HepG2 (cell line): Measurements from ENCODE around the gene RPE65. TPM values are rescaled to one million over a fixed set of nuclear protein-coding genes. Genes with fewer than 3 reads are reported as not detected.

Experiments used
- ATF7 ChIP-seq, 2 experiments: fragments of 450-650 bp in 1 of 2; sonication (generic) in 1 of 2; formaldehyde crosslinking in 1 of 2; IDR thresholded peaks; 2 replicates each; pipeline versions ENCODE4 v1.4.0 to v1.6.1; 2016 to 2020; ENCODE audit warnings: antibody characterized with exemption in 1 of 2, mild to moderate bottlenecking in 1 of 2, missing genetic modification reagents in 1 of 2
- DPF2 ChIP-seq: sonication (generic); formaldehyde crosslinking; IDR thresholded peaks from 2 replicates; pipeline ENCODE4 v1.4.0; 2020; ENCODE audit warnings: mild to moderate bottlenecking, low read depth, missing genetic modification reagents, borderline replicate concordance
- EZH2 ChIP-seq: conservative IDR thresholded peaks from 2 replicates; pipeline ENCODE4 v1.6.1; 2012; ENCODE audit warnings: mild to moderate bottlenecking, low read depth, low read length, moderate library complexity
- GABPA ChIP-seq, 2 experiments: IDR thresholded peaks; 2 replicates each; pipeline ENCODE4 v1.6.1; 2011 to 2016; ENCODE audit warnings: low read depth in 2 of 2, low read length in 1 of 2, missing biosample characterization in 1 of 2, missing genetic modification characterization in 1 of 2
- HOXA5 ChIP-seq: sonication (generic); formaldehyde crosslinking; IDR thresholded peaks from 2 replicates; pipeline ENCODE4 v1.4.0; 2020; ENCODE audit warnings: missing genetic modification reagents
- JUNB ChIP-seq: sonication (generic); formaldehyde crosslinking; IDR thresholded peaks from 2 replicates; pipeline ENCODE4 v1.8.0; 2022; ENCODE audit warnings: missing genetic modification reagents, mild to moderate bottlenecking, borderline replicate concordance
- MBD4 ChIP-seq: IDR thresholded peaks from 2 replicates; pipeline ENCODE4 v1.6.1; 2012; ENCODE audit warnings: low read length, inconsistent platforms, borderline replicate concordance
- RFXANK ChIP-seq: IDR thresholded peaks from 2 replicates; pipeline ENCODE4 v1.6.1; 2016
- SRSF1 ChIP-seq: fragments of 200-400 bp; formaldehyde crosslinking; optimal IDR thresholded peaks from 2 replicates; pipeline ENCODE3; 2017; ENCODE audit warnings: mild to moderate bottlenecking, low read depth, low read length, moderate library complexity
- SRY ChIP-seq: sonication (generic); formaldehyde crosslinking; IDR thresholded peaks from 2 replicates; pipeline ENCODE4 v1.8.0; 2022; ENCODE audit warnings: mild to moderate bottlenecking, missing genetic modification reagents
- TBX3 ChIP-seq: fragments of 450-650 bp; IDR thresholded peaks from 2 replicates; pipeline ENCODE4 v1.6.1; 2017; ENCODE audit warnings: antibody characterized with exemption, mild to moderate bottlenecking, inconsistent platforms, borderline replicate concordance
- U2AF1 ChIP-seq: fragments of 200-400 bp; formaldehyde crosslinking; optimal IDR thresholded peaks from 2 replicates; pipeline ENCODE3; 2017; ENCODE audit warnings: mild to moderate bottlenecking, low read depth, low read length
- ZBTB7A ChIP-seq: sonication (generic); formaldehyde crosslinking; IDR thresholded peaks from 2 replicates; pipeline ENCODE4 v1.8.0; 2022; ENCODE audit warnings: mild to moderate bottlenecking, missing genetic modification reagents
- ZBTB7B ChIP-seq: sonication (generic); formaldehyde crosslinking; IDR thresholded peaks from 2 replicates; pipeline ENCODE4 v1.4.0; 2020; ENCODE audit warnings: missing genetic modification reagents
- ZFAT ChIP-seq: sonication (generic); formaldehyde crosslinking; conservative IDR thresholded peaks from 2 replicates; pipeline ENCODE4 v1.8.1; 2023; ENCODE audit warnings: missing genetic modification reagents, inconsistent platforms
- ZFP82 ChIP-seq: sonication (generic); formaldehyde crosslinking; IDR thresholded peaks from 2 replicates; pipeline ENCODE4 v1.5.1; 2020; ENCODE audit warnings: mild to moderate bottlenecking, missing genetic modification reagents, borderline replicate concordance
- ZMYM4 ChIP-seq: sonication (generic); formaldehyde crosslinking; IDR thresholded peaks from 2 replicates; pipeline ENCODE4 v1.8.1; 2023; ENCODE audit warnings: mild to moderate bottlenecking, missing genetic modification reagents
- ZNF44 ChIP-seq: sonication (generic); formaldehyde crosslinking; IDR thresholded peaks from 2 replicates; pipeline ENCODE4 v1.5.1; 2020; ENCODE audit warnings: mild to moderate bottlenecking, missing genetic modification reagents
- ZNF496 ChIP-seq: sonication (generic); formaldehyde crosslinking; IDR thresholded peaks from 2 replicates; pipeline ENCODE4 v1.8.1; 2023; ENCODE audit warnings: mild to moderate bottlenecking, moderate library complexity, missing genetic modification reagents; ENCODE audit not compliant: insufficient replicate concordance
- ZNF598 ChIP-seq: sonication (generic); formaldehyde crosslinking; IDR thresholded peaks from 2 replicates; pipeline ENCODE4 v1.5.1; 2020; ENCODE audit warnings: mild to moderate bottlenecking, missing genetic modification reagents, borderline replicate concordance
- ZNF672 ChIP-seq: sonication (generic); formaldehyde crosslinking; IDR thresholded peaks from 2 replicates; pipeline ENCODE4 v1.8.1; 2022; ENCODE audit warnings: missing genetic modification reagents
- ZNF740 ChIP-seq: sonication (generic); formaldehyde crosslinking; IDR thresholded peaks from 2 replicates; pipeline ENCODE4 v1.4.0; 2020; ENCODE audit warnings: missing genetic modification reagents
- ZNF776 ChIP-seq: sonication (generic); formaldehyde crosslinking; IDR thresholded peaks from 2 replicates; pipeline ENCODE4 v1.4.0; 2020; ENCODE audit warnings: mild to moderate bottlenecking, missing genetic modification reagents
- ZNF883 ChIP-seq: sonication (generic); formaldehyde crosslinking; IDR thresholded peaks from 2 replicates; pipeline ENCODE4 v1.5.1; 2020; ENCODE audit warnings: mild to moderate bottlenecking, missing genetic modification reagents; ENCODE audit errors: not compliant biosample characterization
- ZNF891 ChIP-seq: sonication (generic); formaldehyde crosslinking; IDR thresholded peaks from 2 replicates; pipeline ENCODE4 v1.5.0; 2020; ENCODE audit warnings: mild to moderate bottlenecking, missing genetic modification reagents
- polyA plus RNA-seq, 8 experiments: library from polyadenylated mRNA; depleted of rRNA in 3 of 8; stranded (reverse) in 7 of 8; unstranded in 1 of 8; fragments of >200 nt; fragmentation: Illumina TruSeq in 4 of 8; extraction: Trizol in 4 of 8; gene quantifications; 2 replicates each; pipeline versions ENCODE4 v1.2.1 to v1.2.3, GENCODE V29; 2011 to 2016; ENCODE audit warnings: low read depth in 4 of 8, missing spikeins in 1 of 8, mixed read lengths in 1 of 8; ENCODE audit not compliant: insufficient read depth in 1 of 8
- total RNA-seq, 5 experiments: library from RNA; depleted of rRNA; stranded (reverse); fragments of >200 nt; fragmentation: Illumina TruSeq; extraction: Trizol; gene quantifications; 2 replicates each; pipeline ENCODE4 v1.2.3, GENCODE V29; 2016; ENCODE audit warnings: low read depth in 1 of 5
- TF ChIP-seq, protein P1 (sequence below): sonication (generic); formaldehyde crosslinking; conservative IDR thresholded peaks from 2 replicates; pipeline ENCODE4 v1.4.0; 2020; ENCODE audit warnings: mild to moderate bottlenecking, missing genetic modification reagents, moderate library complexity

RPE65 gene
- total and polyA plus RNA-seq, 2 of the 13 experiments (the other 11 are each of a cell fraction or from before 2014, with no cell fraction given), result not detected

DNA sequence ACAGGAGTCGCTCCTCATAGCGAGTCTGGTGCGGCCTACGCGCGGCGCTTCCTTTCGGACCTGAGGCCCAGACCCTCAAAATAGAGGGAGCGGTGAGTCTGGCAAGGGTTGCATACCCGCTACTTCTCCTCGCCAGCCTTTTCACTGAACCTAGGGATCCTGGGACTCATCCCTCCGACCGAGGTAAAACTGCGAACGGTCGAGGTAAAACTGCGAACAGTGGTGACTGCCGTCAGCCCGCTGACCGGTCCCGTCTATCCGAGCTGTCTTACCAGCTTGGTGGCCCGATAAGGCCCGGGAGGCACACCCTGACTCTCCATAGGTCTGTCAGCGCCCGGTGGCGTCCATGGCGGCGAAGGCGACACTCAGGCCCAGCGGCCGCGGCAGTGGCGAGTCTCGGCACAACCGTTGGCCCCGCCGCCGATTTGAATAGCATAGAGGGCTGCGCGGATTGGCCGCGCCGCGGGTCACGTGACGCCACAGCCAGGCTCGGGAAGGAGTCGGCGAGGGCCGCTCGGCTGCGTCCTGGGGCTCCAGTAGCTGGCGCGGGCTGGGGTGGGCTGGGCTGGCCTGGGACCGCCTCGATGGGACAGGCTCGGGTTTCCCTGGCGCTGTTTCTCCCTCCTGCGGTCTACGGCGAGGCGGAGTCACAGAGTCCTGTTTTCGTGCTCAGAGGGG is 47.1 kb upstream of the RPE65 start, which contains the start of gene DEPDC1 (continued):
- no peak for TF ChIP-seq ZBTB7A
- no peak for TF ChIP-seq RFXANK (CRISPR knock-in tag)
- TF ChIP-seq ZNF672 (CRISPR knock-in tag), result no peak
- TF ChIP-seq ZNF44 (CRISPR knock-in tag), result no peak
- TF ChIP-seq DPF2 (CRISPR knock-in tag), result no peak
- peak; percentile 100 for TF ChIP-seq ZMYM4 (CRISPR knock-in tag)
- TF ChIP-seq ZNF883 (CRISPR knock-in tag), result no peak
- TF ChIP-seq ZNF740 (CRISPR knock-in tag), result no peak
- no peak for TF ChIP-seq GABPA (IDR thresholded peaks at IDR 0.05; ENCODE audit: low read depth, low read length)
- TF ChIP-seq GABPA (CRISPR knock-in tag; IDR thresholded peaks at IDR 0.05; ENCODE audit: low read depth), result no peak
- TF ChIP-seq ZNF776 (CRISPR knock-in tag), result no peak
- no peak for TF ChIP-seq EZH2
- no peak for TF ChIP-seq ZNF891
- no peak for TF ChIP-seq SRSF1
- TF ChIP-seq JUNB (CRISPR knock-in tag), result 0 out of 2 replicates have a peak, but pooled peaks have one; percentile 53
- peak; percentile 78 for TF ChIP-seq SRY
- TF ChIP-seq ZBTB7B (CRISPR knock-in tag), result no peak
- TF ChIP-seq U2AF1, result peak; percentile 79
- no peak for TF ChIP-seq ZNF496 (CRISPR knock-in tag)
- no peak for TF ChIP-seq TBX3
- no peak; the same call in 1 of the 2 replicates for TF ChIP-seq ZNF598 (CRISPR knock-in tag)
- TF ChIP-seq HOXA5 (CRISPR knock-in tag), result no peak
- no peak for TF ChIP-seq MBD4
- TF ChIP-seq, protein P1, sequence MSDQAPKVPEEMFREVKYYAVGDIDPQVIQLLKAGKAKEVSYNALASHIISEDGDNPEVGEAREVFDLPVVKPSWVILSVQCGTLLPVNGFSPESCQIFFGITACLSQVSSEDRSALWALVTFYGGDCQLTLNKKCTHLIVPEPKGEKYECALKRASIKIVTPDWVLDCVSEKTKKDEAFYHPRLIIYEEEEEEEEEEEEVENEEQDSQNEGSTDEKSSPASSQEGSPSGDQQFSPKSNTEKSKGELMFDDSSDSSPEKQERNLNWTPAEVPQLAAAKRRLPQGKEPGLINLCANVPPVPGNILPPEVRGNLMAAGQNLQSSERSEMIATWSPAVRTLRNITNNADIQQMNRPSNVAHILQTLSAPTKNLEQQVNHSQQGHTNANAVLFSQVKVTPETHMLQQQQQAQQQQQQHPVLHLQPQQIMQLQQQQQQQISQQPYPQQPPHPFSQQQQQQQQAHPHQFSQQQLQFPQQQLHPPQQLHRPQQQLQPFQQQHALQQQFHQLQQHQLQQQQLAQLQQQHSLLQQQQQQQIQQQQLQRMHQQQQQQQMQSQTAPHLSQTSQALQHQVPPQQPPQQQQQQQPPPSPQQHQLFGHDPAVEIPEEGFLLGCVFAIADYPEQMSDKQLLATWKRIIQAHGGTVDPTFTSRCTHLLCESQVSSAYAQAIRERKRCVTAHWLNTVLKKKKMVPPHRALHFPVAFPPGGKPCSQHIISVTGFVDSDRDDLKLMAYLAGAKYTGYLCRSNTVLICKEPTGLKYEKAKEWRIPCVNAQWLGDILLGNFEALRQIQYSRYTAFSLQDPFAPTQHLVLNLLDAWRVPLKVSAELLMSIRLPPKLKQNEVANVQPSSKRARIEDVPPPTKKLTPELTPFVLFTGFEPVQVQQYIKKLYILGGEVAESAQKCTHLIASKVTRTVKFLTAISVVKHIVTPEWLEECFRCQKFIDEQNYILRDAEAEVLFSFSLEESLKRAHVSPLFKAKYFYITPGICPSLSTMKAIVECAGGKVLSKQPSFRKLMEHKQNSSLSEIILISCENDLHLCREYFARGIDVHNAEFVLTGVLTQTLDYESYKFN, result no peak; the same call in 1 of the 2 replicates
- no peak for TF ChIP-seq ATF7 (IDR thresholded peaks at IDR 0.05)
- 0 out of 2 replicates have a peak, but pooled peaks have one; percentile 36 for TF ChIP-seq ATF7 (CRISPR knock-in tag; IDR thresholded peaks at IDR 0.05)
- TF ChIP-seq ZFP82 (CRISPR knock-in tag), result no peak
- no peak for TF ChIP-seq ZFAT (CRISPR knock-in tag)
